ENCODE data around the gene EFNA5.

The EFNA5 gene

GRCh38 chr5:107670932-107671741 is at the start of gene EFNA5:
TSS of gene EFNA5 (minus strand) at chr5:107670937.
- peak; percentile 38 for DNase-seq (ENCODE audit: low spot score)

DNA sequence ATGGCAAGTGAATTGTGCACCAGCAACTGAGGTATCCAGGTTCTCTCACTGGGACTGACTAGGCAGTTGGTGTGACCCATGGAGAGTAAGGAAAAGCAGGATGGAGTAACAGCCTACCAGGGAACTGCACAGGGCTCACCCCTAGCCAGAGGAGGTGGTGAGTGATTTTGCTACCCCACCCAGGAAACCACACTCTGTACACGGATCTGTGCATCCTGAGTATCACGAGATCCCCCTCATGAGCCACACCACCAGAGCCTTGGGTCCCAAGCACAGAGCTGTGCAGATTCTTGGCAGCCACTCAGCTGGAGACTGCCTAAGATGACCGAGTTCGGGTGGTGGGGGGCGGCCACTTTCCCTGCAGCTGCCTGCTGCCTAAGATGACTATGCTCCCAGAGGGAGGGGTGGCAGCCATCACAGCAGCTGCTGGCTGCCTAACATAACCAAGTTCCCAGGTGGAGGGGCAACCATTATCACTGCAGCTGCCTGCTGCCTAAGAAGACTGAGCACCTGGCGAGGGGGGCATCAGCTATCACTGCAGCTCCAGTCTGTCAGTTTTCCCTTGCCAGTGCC is 48.4 kb upstream of the EFNA5 start:
- DNase-seq (ENCODE audit: low spot score) = no peak

DNA sequence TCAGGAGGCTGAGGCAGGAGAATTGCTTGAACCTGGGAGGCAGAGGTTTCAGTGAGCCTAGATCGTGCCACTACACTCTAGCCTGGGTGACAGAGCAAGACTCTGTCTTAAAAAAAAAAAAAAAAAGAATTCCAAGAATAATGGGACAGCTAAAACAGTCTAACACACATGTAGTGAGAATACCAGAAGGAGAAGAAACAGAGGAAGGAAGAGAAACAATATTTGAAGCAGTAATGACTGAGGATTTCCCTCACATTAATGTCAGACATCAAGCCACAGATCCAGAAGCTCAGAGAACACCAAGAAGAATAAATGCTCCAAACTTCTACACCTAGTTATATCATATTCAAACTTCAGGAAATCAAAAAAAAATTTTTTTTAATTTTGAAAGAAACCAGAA is 47.1 kb upstream of the EFNA5 start:
- no peak for DNase-seq (ENCODE audit: low spot score)

DNA sequence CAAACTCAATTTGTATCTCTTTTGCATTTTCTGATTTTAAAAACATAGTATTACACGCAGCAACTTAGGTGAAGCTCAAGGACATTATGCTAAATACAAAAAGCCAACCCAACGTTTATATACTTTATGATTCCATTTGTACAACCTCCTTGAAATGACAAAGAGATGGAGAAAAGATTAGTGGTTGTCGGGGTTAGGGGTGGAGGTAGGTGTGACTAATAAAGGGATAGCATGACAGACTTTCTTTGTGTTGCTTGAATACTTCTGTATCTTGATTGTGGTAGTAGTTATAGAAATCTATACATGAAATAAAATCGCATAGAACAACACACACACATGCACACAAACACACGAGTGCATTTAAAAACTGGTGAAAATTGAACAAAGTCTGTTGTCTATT is 42.5 kb upstream of the EFNA5 start:
- no peak for DNase-seq (ENCODE audit: low spot score)

DNA sequence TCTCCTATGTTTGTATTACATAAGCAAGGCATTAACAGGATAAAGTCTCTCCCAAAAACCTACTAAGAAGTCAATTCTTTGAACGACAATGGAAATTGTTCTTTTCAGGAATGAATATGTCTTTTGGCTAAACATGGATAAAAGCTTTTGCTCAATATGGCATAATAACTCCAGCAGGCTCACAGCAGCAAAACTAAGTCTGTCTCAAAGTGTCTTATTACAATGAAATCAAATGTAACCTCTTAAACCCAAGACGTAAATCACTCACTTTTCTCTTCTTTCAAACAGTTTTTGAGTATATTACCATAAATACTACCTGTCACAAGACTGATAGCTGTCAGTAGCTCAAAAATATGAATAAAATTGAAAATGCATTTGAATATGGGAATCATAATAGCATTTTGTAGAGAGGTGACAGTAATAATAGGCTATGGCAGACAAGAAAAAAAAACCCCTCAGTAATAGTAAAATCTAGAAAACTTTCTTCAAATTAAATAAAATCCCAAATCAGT is 41.7 kb upstream of the EFNA5 start:
- no peak for DNase-seq (ENCODE audit: low spot score)

DNA sequence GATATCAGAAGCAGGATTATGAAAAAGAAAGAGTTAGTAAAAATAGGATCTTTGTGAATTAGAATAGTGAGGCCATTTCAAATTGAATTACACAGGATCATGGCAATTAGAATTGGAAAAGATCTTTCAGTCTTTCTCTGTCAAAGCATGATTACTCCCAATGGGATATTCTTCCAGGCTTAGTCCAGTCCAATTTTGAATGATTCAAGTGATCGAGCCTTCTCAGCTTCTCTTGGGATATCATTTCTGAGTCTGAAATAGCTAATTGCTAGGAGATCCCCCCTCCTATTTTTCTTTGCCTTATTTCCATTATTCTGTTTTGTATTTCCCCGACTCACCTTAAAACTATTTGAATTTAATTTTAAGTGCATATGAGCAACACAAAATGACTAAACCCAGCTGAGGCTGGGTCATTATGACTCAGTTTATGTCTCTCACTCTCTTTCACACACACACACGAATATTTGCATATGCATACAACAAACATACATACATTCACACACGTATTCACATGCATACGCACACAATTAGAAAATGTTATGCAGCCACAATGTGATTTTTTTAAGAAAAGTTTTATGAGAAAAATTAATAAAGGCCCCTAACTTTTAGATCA is 34.8 kb upstream of the EFNA5 start:
- peak; percentile 42 for DNase-seq (ENCODE audit: low spot score)

GRCh38 chr5:107704681-107705401 is 34.1 kb upstream of the EFNA5 start:
- no peak for DNase-seq (ENCODE audit: low spot score)

- no peak for DNase-seq (ENCODE audit: low spot score)
Observed at GRCh38 chr5:107700481-107700880, 29.7 kb upstream of the EFNA5 start.

DNA sequence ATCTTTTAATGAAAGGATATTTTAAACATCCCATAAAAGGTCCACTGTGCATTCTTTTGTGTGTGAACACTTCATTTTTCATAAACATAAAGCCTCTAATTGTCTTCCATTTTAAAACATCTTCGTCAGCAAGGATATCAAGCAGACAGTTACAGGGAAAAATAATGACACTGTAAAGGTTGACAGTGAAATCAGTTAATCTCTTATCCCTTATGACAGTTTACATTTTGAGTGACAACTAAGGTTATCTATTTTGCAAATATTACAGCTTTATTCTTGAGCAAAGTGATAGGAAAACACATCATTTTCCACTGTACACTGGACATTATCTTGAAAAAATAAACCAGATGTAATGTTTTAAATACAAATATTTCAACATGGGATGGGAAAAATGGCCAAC is 28.7 kb upstream of the EFNA5 start:
- no peak for DNase-seq (ENCODE audit: low spot score)

GRCh38 chr5:107698286-107698685 is 27.5 kb upstream of the EFNA5 start:
- DNase-seq (ENCODE audit: low spot score) = no peak

- no peak for DNase-seq (ENCODE audit: low spot score)
Observed at GRCh38 chr5:107696498-107696897, 25.8 kb upstream of the EFNA5 start.

DNA sequence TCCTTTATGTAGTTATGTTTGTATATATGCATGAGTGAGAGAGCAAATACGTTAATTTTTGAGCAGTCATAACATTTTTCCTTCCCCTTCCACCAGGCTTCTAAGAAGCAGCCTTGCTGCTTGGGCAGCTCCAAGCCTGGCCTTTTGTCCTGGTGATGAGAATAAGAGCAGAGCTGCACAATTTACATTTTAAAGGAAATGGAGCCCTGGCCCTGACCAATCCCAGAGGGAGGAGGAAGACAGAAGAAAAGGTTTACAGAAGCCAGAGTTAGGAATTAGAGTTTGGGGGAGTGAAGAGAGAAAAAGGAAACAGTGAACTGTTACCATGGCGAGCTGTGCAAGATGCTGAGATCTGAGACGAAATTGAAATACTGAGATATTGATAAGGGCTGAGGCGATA is 25.3 kb upstream of the EFNA5 start:
- DNase-seq (ENCODE audit: low spot score) = no peak

DNA sequence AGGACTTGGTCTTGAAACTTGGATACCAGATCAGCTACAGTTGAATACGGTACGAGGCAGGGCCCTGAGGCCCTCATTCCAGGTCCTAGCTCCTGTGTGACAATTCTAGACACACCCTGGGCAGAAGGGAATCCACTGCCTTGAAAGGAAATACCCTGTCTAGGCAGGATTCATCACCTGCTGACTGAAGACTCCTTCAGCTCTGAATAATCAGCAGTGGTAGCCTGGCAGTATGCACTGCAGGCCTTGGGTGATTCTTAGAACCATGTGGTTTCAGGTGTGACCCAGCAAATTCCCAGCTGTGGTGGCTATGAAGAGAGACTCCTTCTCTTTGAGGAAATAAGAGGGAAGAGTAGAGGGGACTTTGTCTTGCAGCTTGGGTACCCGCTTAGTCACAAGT is 17.2 kb upstream of the EFNA5 start:
- DNase-seq (ENCODE audit: low spot score) = no peak

DNA sequence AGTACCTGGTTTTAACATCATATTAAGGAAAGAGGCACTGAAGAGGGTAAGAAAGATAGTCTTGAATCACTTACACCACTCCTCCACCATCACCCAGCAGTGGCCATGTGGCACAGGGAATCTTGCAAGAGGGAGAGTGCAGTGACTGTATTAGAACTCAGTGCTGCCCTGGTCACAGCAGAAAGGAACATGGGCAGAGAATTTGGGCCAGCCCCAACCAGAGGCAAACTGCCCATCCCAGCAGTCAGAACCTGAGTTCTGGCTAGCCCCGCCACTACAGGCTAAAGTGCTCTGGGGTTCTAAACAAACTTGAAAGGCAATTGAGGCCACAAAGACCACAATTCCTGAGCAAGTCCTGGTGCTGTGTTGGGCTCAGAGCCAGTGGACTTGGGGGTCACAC is 16.7 kb upstream of the EFNA5 start:
- no peak for DNase-seq (ENCODE audit: low spot score)

GRCh38 chr5:107682533-107682932 is 11.8 kb upstream of the EFNA5 start:
- no peak for DNase-seq (ENCODE audit: low spot score)

DNA sequence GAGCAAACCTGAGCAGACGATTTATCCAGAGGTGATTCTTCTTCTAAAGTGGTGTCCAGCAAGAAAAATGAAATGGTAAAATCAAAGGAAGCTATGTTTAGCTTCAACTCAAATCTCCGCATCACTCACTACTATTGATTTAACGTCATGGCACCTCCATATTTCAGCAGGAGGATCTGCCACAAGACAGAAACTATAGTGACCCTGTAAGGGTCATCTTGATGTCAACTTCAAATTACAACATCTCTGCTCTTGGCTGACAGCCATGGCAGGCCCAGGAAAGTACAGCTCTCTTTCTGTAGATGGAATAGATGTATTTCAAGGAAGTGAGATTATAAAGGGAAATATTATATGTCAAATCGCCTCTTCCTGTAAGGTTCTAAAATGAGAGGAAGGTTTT is 10.1 kb upstream of the EFNA5 start:
- DNase-seq (ENCODE audit: low spot score) = no peak

DNA sequence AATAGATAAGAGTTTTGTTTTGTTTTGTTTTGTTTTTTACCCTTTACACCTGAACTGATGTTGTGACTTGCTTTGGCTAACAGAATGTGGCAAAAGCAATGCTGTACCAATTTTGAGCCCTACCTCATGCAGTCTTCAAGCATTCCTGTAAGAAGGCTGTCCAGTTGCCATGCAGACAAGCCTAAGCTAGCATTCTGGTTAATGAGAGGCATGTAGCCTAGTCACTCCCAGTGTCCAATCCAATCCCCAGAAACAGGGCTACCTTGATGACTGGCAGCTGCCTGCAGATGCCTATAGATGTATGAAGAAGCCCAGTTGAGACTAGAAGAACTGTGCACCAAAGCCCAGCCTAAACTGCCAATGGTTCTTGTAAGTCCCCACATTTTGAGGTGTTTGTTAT is 9.4 kb upstream of the EFNA5 start:
- no peak for DNase-seq (ENCODE audit: low spot score)

- no peak for DNase-seq (ENCODE audit: low spot score)
Observed at GRCh38 chr5:107676702-107677101, 6.0 kb upstream of the EFNA5 start.

GRCh38 chr5:107675201-107675600 is 4.5 kb upstream of the EFNA5 start:
- no peak for DNase-seq (ENCODE audit: low spot score)

DNA sequence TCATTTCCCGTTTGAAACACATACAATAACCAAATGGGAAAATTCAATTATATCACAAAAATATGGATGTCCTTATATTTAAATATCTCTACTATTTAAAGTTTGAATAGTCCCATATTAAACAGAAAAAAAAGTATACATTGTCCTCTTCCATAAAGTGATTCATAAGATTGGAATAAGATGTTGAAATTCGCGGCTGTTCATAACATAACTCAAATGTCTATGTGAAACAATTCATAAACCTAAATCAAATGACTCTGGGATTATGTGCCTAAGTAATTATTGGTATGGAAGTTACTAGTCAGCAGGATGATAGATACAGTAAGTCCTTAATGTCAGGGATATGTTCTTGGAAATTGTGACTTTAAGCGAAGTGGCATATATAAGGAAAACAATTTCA is 3.9 kb upstream of the EFNA5 start:
- no peak for DNase-seq (ENCODE audit: low spot score)

DNA sequence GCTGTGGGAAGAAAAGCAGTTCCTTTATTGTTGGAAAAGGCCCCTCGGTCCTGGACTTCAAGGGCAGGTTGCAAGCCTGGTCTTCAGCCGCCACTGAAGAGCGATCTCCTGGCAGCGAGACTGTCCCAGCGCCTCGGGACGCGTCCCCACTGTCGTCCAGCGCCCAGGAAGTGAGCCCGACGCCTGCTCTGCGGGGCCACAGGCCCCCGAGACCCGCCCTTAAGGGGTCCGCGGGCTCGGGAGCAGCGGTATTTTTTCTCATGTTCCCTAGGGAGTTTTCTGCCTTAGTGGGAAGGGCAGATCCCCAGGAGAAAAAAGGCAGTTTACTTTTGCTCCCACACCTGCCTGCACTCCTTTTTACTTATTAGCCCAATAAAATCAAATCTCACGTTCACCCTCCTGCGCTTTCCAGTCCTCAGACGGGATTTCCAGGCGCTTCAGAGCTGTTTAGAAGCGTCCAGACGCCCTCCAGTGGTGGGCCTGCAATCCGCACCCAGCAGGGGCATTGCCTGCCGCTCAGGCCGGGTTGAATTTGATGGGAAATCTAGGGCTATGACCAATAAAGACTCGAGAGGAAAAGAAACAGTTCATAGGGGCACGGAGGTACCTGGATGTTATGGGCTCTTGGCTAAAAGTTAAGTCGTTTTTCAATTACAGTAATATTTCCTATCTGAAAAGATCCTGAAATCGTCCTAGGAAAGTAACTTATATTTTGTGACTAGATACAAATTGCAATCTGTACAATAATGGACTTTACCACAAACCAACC is 2.8 kb upstream of the EFNA5 start:
- DNase-seq (ENCODE audit: low spot score) = peak; percentile 86

- DNase-seq (ENCODE audit: low spot score) = peak; percentile 14
Observed at GRCh38 chr5:107673039-107673367, 2.3 kb upstream of the EFNA5 start.
